Upper lobe of left lung (tissue), 4 donors: ENCODE data around the gene FGF12.

Source experiments
- EP300 ChIP-seq, 4 donors: sonication (generic); formaldehyde crosslinking; IDR thresholded peaks; one replicate each; pipeline ENCODE4 v1.5.1; 2017; ENCODE audit warnings: antibody characterized with exemption in 4 of 4, control low read depth in 2 of 4
- POLR2AphosphoS5 ChIP-seq, 2 donors: sonication (generic); formaldehyde crosslinking; IDR thresholded peaks; one replicate each; pipeline ENCODE4 v1.5.1; 2017; ENCODE audit warnings: antibody characterized with exemption in 2 of 2

DNA sequence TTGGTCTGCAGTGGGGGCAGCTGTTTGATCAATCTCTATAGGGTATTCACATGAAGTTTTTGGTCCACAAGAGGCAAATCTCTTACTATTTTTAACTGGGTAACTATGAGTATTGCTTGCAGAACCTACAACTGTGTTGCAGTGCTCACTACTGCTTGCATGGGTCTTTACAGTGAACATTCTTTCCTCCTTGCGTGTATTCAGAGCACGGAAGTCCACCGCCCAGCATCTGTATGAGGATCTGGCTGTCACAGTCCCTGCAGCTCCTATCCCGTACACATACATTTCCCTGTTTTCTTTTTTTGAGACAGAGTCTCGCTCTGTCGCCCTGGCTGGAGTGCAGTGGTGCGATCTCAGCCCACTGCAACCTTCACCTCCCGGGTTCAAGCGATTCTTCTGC lies 449.9 kb downstream of the FGF12 start:
- TF ChIP-seq EP300 (IDR thresholded peaks at IDR 0.05) (no peak), POLR2AphosphoS5 (IDR thresholded peaks at IDR 0.05) (no peak)
